ENCODE measurements around the gene MED27. TPM values are rescaled to one million over a fixed set of nuclear protein-coding genes. Genes with fewer than 3 reads are reported as not detected.

MED27 gene
- total and polyA plus RNA-seq, 10 of the 15 experiments (the other 5 are each of a cell fraction or from before 2014, with no cell fraction given) = 20.3 to 50.3 (median 35.5) TPM

DNA sequence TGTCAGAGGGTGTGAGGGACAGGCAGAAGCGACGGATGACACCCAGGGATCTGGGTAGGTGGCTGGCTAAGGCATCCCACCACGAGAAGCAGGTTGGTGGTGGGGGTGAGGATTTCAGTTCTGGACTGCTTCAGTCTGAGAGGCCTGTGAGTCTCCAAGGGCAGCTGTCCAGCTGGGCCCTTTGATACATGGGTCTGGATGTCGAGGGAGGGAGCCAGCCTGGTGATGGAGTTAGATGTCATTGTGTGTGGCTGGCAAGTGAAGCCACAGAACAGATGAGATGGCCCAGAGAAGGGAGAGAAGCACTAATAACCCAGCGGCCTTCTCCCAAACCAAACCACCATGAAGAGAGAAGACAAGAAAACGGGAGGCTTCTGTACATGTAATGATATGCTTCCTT is 11.1 kb downstream of the MED27 start:
- ChIA-PET RAD21 (ENCODE audit: unreplicated experiment) (no interaction called here), POLR2A (no interaction called here), SMC1A (ENCODE audit: uncharacterized antibody, unreplicated experiment) (no interaction called here), CTCF (no interaction called here)
- ATAC-seq = no peak
- Histone ChIP-seq H3K9ac (ENCODE audit: control insufficient read depth, insufficient read depth, low read length) (no peak overlapping the region), H3K27me3 (replicated peaks in 1 of 2; ENCODE audit: control insufficient read depth in 2 of 2, insufficient read depth in 2 of 2, low read length in 1 of 2) (no peaks in the 10 kb centered on the region), H3K4me2 (ENCODE audit: control insufficient read depth, insufficient read depth) (no peak overlapping the region), H3K79me2 (ENCODE audit: control insufficient read depth, insufficient read depth, low read length) (no peaks in the 10 kb centered on the region; the same call in 1 of the 2 replicates), H4K20me1 (ENCODE audit: control insufficient read depth, insufficient read depth) (no peaks in the 10 kb centered on the region; the same call in 1 of the 2 replicates), H3K36me3 (ENCODE audit: control insufficient read depth in 2 of 2, insufficient read depth in 2 of 2, low read length in 1 of 2) (no peaks in the 10 kb centered on the region; a peak in 1 of 4 replicates), H2AFZ (ENCODE audit: control insufficient read depth, low read depth, low read length) (no peak overlapping the region), H3K4me1 (ENCODE audit: control insufficient read depth, insufficient read depth, low read length) (no peaks in the 10 kb centered on the region), H3K9me3 (replicated peaks; ENCODE audit: control insufficient read depth, insufficient read depth, low read length) (no peaks in the 10 kb centered on the region), H3K4me3 (no peak overlapping the region), H3K27ac (ENCODE audit: control insufficient read depth, insufficient read depth) (no peak overlapping the region)
- no TSS peak for BruUV-seq (replicated peaks)
- WGBS (ENCODE audit: insufficient coverage, insufficient replicate concordance, low lambda C conversion rate, missing lambda C conversion rate) = 100% methylated on average over 6 of the region's 6 CpGs
- DNase-seq (ENCODE audit: low read depth, low spot score) = no peak
- no peak for TF ChIP-seq HDAC6 (IDR thresholded peaks at IDR 0.05; ENCODE audit: unreplicated experiment)
- no peak for TF ChIP-seq MXI1 (IDR thresholded peaks at IDR 0.05; ENCODE audit: low read depth, low read length)
- TF ChIP-seq EGR1 (IDR thresholded peaks at IDR 0.05; ENCODE audit: borderline replicate concordance in 1 of 2, low read depth in 2 of 2, low read length in 2 of 2) = no peak
- TF ChIP-seq, protein P1, sequence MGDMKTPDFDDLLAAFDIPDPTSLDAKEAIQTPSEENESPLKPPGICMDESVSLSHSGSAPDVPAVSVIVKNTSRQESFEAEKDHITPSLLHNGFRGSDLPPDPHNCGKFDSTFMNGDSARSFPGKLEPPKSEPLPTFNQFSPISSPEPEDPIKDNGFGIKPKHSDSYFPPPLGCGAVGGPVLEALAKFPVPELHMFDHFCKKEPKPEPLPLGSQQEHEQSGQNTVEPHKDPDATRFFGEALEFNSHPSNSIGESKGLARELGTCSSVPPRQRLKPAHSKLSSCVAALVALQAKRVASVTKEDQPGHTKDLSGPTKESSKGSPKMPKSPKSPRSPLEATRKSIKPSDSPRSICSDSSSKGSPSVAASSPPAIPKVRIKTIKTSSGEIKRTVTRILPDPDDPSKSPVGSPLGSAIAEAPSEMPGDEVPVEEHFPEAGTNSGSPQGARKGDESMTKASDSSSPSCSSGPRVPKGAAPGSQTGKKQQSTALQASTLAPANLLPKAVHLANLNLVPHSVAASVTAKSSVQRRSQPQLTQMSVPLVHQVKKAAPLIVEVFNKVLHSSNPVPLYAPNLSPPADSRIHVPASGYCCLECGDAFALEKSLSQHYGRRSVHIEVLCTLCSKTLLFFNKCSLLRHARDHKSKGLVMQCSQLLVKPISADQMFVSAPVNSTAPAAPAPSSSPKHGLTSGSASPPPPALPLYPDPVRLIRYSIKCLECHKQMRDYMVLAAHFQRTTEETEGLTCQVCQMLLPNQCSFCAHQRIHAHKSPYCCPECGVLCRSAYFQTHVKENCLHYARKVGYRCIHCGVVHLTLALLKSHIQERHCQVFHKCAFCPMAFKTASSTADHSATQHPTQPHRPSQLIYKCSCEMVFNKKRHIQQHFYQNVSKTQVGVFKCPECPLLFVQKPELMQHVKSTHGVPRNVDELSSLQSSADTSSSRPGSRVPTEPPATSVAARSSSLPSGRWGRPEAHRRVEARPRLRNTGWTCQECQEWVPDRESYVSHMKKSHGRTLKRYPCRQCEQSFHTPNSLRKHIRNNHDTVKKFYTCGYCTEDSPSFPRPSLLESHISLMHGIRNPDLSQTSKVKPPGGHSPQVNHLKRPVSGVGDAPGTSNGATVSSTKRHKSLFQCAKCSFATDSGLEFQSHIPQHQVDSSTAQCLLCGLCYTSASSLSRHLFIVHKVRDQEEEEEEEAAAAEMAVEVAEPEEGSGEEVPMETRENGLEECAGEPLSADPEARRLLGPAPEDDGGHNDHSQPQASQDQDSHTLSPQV (IDR thresholded peaks at IDR 0.05) = no peak
- TF ChIP-seq NFYB (IDR thresholded peaks at IDR 0.05; ENCODE audit: insufficient read depth, low read depth, low read length) = no peak
- TF ChIP-seq MLLT1 (IDR thresholded peaks at IDR 0.05) = no peak
- TF ChIP-seq MYB (IDR thresholded peaks at IDR 0.05; ENCODE audit: borderline replicate concordance, low read depth, low read length) = no peak
- no peak for TF ChIP-seq BHLHE40 (IDR thresholded peaks at IDR 0.05; ENCODE audit: borderline replicate concordance in 1 of 2, low read depth in 2 of 2, low read length in 1 of 2)
- no peak for TF ChIP-seq SPI1 (IDR thresholded peaks at IDR 0.05; ENCODE audit: borderline replicate concordance, insufficient read depth, low read depth, low read length)
- TF ChIP-seq, protein P2, sequence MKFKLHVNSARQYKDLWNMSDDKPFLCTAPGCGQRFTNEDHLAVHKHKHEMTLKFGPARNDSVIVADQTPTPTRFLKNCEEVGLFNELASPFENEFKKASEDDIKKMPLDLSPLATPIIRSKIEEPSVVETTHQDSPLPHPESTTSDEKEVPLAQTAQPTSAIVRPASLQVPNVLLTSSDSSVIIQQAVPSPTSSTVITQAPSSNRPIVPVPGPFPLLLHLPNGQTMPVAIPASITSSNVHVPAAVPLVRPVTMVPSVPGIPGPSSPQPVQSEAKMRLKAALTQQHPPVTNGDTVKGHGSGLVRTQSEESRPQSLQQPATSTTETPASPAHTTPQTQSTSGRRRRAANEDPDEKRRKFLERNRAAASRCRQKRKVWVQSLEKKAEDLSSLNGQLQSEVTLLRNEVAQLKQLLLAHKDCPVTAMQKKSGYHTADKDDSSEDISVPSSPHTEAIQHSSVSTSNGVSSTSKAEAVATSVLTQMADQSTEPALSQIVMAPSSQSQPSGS (IDR thresholded peaks at IDR 0.05; ENCODE audit: low read length) = no peak
- TF ChIP-seq POLR2AphosphoS5 (IDR thresholded peaks at IDR 0.05; ENCODE audit: low read length) = no peak
- intact Hi-C loops (cut with micrococcal nuclease; ENCODE audit: unreplicated experiment) (no loop called here), in situ Hi-C loops (cut with MboI) (no loop called here)
- FAIRE-seq = no peak
